Esophagus (tissue), 2 donors: ENCODE results near the gene MLC1. TPM values are rescaled to one million over a fixed set of nuclear protein-coding genes. Genes with fewer than 3 reads are reported as not detected.

Experiments used
- H3K27ac ChIP-seq, 2 donors: one replicate each; pipeline ENCODE4 v1.5.1; 2013; ENCODE audit warnings: low read depth in 2 of 2, mild to moderate bottlenecking in 2 of 2, inconsistent platforms in 1 of 2, low read length in 1 of 2, moderate library complexity in 1 of 2
- H3K27me3 ChIP-seq, 2 donors: one replicate each; pipeline ENCODE4 v1.6.1; 2013; ENCODE audit warnings: low read length in 2 of 2, control low read depth in 1 of 2, mild to moderate bottlenecking in 1 of 2; ENCODE audit not compliant: insufficient read depth in 2 of 2, control insufficient read depth in 1 of 2
- H3K36me3 ChIP-seq, 2 donors: one replicate each; pipeline ENCODE4 v1.6.1; 2013; ENCODE audit warnings: low read length in 1 of 2; ENCODE audit not compliant: control insufficient read depth in 2 of 2, insufficient read depth in 2 of 2
- H3K4me1 ChIP-seq, 2 donors: one replicate each; pipeline ENCODE4 v1.6.1; 2013; ENCODE audit warnings: low read length in 1 of 2; ENCODE audit not compliant: control insufficient read depth in 2 of 2, insufficient read depth in 2 of 2
- H3K4me3 ChIP-seq, 2 donors: one replicate each; pipeline ENCODE4 v1.5.1; 2013; ENCODE audit warnings: low read length in 2 of 2, mild to moderate bottlenecking in 2 of 2, low read depth in 1 of 2, moderate library complexity in 1 of 2
- H3K9me3 ChIP-seq, 2 donors: one replicate each; pipeline ENCODE4 v1.6.1; 2013; ENCODE audit warnings: mild to moderate bottlenecking in 2 of 2, low read depth in 1 of 2, low read length in 1 of 2, moderate library complexity in 1 of 2; ENCODE audit not compliant: control insufficient read depth in 2 of 2, insufficient read depth in 1 of 2
- WGBS, 2 donors: extraction: QIAGEN DNeasy Blood & Tissue Kit; methylation state at CpG; one replicate each; pipeline ENCODE4 v1.1.7; 2013; 5-methylcytosine and 5-hydroxymethylcytosine counted together
- polyA plus RNA-seq, 2 donors: library from polyadenylated mRNA; stranded (reverse); fragments of 200-250 nt; gene quantifications; one replicate each; pipeline ENCODE4 v1.2.3, GENCODE V29; 2013
- donor health status: healthy with polysubstance abuse.
- donor health status: Bipolar disorder and iron deficiency.

Gene MLC1
- polyA plus RNA-seq, 2 donors = 0.04 to 0.08 TPM

DNA sequence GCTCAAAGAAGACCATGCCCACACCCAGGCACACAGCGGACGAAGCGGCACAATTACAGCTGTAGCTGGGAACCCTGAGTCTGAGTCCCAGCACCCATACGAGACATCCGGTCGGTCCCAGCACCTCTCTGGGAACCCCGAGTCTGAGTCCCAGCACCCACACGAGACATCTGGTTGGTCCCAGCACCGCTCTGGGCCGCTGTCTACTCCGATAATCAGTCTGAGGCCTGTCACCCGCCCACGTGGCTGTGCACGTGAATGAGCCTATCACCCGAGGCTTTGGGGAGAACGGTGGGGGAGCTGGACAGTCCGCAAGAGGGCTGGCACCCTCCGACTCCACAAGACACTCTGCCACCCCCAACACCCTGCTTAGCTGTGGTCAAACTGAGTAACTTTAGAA is 33.3 kb downstream of the MLC1 start:
- no peak overlapping the region for H3K4me3 ChIP-seq
- H3K36me3 ChIP-seq = no peaks in the 10 kb centered on the region
- no peaks in the 10 kb centered on the region for H3K4me1 ChIP-seq
- WGBS, 2 donors = 87 to 91% methylated on average over 18 of the region's 18 CpGs
- no peak overlapping the region for H3K27ac ChIP-seq
- peaks cover 0 to 8% of the 10 kb centered on the region in 2 donors for H3K9me3 ChIP-seq
- H3K27me3 ChIP-seq = no peaks in the 10 kb centered on the region

DNA sequence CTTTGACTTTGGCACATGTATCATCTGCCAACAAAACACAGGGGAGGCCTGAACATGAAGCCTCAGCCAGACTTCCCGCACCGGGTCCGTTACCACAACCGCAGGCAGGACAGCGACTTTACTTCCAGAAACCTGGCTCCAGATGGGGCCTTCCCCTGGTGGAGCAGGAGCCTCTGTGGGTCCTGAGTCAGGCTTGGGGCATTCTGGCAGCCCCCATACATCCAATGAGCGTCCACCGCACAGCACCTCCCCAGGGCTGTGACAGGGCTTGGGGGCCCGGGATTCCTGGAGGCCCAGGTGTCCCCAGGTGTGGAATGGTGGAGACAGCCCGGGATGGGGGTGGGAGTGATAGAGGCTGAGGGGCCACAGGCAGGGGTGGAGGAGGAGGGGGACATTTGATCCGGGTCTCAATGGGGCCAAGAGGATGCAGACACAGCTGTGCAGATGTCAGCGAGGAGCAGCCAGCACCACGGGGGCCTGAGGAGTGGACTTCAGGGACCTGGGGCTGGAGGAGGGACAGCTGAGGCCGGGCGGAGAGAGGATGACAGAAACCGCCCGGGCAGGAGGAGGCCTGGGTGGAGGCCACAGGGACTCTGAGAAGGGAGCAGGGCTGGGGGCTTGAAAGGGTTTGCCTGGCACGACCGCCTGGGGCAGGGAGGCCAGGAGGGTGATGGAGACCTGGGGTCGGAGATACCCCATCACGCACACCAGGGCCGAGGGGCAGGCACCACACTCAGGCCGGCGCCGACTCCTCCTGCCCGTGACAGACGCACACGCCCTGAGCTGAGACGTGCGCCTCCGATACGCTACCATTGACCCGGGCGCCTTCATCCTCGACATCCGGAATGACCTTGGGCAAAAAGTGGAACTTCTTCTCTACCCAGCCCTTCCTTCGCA is 35.7 kb downstream of the MLC1 start:
- no peaks in the 10 kb centered on the region for H3K4me1 ChIP-seq
- no peaks in the 10 kb centered on the region for H3K36me3 ChIP-seq
- no peak overlapping the region for H3K27ac ChIP-seq
- 86 to 88% methylated on average over 36 of the region's 36 CpGs for WGBS, 2 donors
- peaks cover 0 to 8% of the 10 kb centered on the region in 2 donors for H3K9me3 ChIP-seq
- no peak overlapping the region for H3K4me3 ChIP-seq
- H3K27me3 ChIP-seq = no peaks in the 10 kb centered on the region

DNA sequence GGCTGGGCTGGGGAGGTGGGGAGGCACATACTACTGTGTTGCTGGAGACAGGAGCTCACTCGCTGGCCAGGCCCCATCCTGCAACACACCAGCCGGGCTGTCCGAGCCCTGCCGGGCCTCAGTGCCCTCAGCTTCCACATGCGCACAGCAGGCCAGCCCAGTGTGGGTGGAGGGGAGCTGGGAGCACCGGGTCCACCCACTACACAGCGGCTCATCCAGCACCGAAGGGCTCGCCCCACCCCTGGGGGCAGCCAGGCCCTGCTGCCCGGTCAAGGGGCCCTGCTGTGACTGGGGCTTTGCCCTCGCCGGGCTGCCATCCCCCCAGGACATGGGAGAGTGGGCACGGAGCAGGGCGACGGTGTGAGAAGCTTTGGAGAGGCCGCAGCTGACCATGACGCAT is 36.4 kb downstream of the MLC1 start:
- Histone ChIP-seq H3K4me3 (no peak overlapping the region), H3K36me3 (no peaks in the 10 kb centered on the region), H3K27me3 (no peaks in the 10 kb centered on the region), H3K9me3 (peaks cover 0 to 3% of the 10 kb centered on the region in 2 donors), H3K4me1 (no peaks in the 10 kb centered on the region), H3K27ac (no peak overlapping the region)
- 86 to 88% methylated on average over 17 of the region's 17 CpGs for WGBS, 2 donors

DNA sequence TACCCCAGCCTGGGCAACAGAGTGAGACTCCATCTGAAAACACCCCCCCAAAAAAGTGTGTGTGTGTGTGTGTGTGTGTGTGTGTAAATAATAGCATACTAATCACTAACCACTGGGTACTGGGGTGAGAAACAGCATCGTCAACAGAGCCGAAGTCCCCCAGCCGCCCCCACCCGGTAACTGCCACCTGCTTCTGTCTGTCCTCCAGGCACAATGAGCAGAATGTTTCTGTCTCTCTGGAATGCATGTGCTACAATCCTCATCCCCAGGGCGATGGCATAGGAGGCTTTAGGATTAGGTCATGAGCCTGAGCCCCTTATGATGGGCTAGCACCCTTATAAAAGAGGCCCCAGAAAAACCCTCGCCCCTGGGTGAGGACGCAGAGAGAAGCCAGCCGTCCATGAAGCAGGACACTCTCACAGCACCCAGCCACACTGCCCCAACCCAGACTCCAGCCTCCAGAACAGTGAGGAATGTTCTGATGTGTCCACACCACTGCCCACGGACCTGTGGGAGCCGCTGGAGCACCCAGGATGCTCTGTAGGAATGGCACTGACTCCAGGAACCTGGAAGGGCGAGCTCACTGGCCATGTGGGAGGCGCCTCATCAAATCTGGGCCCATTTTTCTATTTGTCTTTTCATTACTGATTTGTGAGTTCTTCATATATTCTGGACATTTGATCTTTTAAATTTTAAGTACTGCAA is 37.0 kb downstream of the MLC1 start:
- H3K36me3 ChIP-seq = no peaks in the 10 kb centered on the region
- no peaks in the 10 kb centered on the region for H3K9me3 ChIP-seq
- H3K27ac ChIP-seq = no peak overlapping the region
- no peaks in the 10 kb centered on the region for H3K4me1 ChIP-seq
- H3K4me3 ChIP-seq = no peak overlapping the region
- H3K27me3 ChIP-seq = no peaks in the 10 kb centered on the region
- 80 to 84% methylated on average over 12 of the region's 12 CpGs for WGBS, 2 donors

DNA sequence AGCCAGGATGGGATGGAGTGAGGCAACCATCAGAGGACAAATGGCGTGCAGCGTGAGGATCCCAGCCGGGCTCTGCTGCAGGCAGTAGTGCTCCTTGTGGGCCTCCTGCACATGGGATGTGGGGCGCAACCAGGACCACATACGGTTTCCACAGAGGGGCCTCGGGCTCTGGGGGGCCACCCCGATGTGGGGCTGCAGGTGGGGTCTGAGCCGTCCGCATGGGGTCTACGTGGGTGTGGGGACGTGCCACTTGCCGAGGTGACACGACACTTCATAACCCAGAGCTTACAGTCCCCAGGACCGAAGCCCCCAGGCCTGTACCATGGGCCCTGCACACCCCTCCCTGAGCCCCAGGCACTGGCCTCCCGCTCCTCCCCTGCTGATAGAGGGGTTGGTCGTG is 37.9 kb downstream of the MLC1 start:
- H3K36me3 ChIP-seq = no peaks in the 10 kb centered on the region
- H3K4me3 ChIP-seq = no peak overlapping the region
- 88 to 89% methylated on average over 16 of the region's 16 CpGs for WGBS, 2 donors
- no peak overlapping the region for H3K27ac ChIP-seq
- no peaks in the 10 kb centered on the region for H3K9me3 ChIP-seq
- no peaks in the 10 kb centered on the region for H3K27me3 ChIP-seq
- H3K4me1 ChIP-seq = no peaks in the 10 kb centered on the region

DNA sequence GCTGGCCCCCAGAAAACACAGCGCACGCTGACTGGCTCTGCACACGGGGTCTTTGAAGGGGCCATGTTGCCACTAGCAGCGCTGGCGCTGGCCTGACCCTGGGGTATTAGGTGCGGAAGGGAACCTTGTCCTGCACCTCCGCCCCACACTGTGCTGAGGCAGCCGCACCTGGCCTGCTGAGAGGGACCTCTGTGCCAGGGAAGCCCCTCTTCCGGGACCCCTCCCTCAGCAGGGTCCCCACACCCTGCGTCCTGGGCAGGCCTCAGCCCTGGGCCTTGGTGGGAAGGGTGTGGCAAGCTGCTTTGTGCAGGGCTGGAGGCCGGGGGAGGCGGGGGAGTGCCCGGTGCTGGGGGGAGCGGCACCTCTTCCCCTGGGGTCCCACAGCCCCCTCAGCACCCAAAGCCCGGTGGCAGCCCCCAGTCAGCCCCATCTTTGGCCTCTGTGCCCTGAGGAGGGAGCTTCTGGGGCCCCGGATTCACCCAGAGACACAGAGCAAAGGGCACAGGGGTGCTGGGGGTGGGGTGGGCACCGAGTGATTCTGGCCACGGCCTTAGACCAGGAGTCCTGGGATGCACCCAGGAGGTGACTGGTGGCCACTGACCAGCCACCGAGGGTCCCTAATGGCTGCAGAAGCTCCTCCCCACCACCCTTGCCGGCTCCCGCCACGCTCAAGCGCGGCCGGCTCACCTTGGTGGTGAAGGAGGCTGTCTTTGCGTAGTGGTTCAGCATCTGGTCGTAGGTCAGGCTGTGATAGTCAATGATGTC is 38.6 kb downstream of the MLC1 start:
- Histone ChIP-seq H3K4me3 (no peak overlapping the region), H3K27ac (no peak overlapping the region), H3K4me1 (no peaks in the 10 kb centered on the region), H3K36me3 (no peaks in the 10 kb centered on the region), H3K9me3 (no peaks in the 10 kb centered on the region), H3K27me3 (no peaks in the 10 kb centered on the region)
- WGBS, 2 donors = 77 to 83% methylated on average over 24 to 27 of the region's 27 CpGs

DNA sequence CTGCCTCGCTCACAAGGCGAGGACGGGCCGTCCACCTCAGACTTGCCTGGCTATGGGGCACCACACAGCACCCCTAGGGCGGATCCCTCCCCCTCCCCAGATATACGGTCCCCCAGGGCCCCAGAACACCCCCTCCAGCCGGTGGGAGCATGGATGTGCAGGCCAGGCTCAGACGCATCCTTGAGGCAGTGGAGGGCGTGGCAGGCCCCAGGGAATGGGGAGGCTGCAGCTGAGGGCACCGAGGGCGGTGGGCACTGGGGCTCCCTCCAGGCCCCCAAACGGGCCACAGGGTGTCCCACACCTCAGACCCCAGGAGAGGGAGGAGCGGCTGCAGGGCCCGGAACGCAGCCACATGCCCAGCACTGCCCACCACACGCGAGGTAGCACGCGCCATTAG is 39.2 kb downstream of the MLC1 start:
- Histone ChIP-seq H3K27me3 (no peaks in the 10 kb centered on the region), H3K4me1 (no peaks in the 10 kb centered on the region), H3K27ac (no peak overlapping the region), H3K9me3 (no peaks in the 10 kb centered on the region), H3K36me3 (no peaks in the 10 kb centered on the region), H3K4me3 (no peak overlapping the region)
- WGBS, 2 donors = 66 to 70% methylated on average over 17 to 19 of the region's 19 CpGs

DNA sequence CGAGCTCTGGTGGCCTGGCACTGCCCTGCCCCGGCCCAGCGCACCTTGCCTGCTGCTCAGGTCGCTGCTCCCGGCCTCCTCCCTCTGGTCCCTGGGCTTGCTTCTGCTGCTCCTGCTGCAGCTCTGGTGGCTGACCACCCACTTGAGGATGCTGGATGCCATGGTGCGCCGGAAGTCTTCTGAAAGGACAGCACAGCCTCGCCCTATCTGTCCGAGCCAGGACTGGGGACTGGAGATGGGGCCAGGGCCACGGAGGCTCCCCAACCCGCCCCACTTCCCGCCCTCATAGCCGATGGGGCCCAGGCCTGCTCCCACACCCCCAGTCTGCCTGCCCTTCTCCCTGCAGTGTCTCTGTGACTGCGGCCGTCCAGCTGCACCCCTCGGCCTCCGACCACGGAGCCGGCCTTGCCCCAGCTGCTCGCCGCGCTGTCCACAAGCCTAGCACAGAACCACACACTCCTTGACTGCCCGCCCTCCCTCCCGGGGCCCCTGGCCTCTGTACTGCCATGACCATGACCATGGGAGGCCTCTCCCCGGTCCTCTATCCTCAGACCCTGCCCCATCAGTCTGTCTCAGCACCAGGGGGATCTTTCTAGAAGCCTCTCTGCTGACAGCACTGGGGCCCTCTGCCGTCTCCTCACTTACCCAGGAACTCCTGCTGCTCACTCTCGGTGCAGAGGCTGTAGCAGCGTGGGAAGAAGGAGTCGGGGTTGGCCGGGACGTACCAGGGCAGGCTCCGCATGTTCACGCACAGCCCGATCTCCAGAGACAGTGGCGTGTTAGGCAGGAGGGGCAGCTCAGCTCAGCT is 39.8 kb downstream of the MLC1 start:
- WGBS, 2 donors = 62 to 77% methylated on average over 26 to 35 of the region's 35 CpGs
- no peaks in the 10 kb centered on the region for H3K9me3 ChIP-seq
- no peaks in the 10 kb centered on the region for H3K36me3 ChIP-seq
- H3K27ac ChIP-seq = no peak overlapping the region
- no peaks in the 10 kb centered on the region for H3K4me1 ChIP-seq
- H3K27me3 ChIP-seq = no peaks in the 10 kb centered on the region
- H3K4me3 ChIP-seq = no peak overlapping the region
